Activated CD4-positive, alpha-beta T cell treated with anti-CD3 and anti-CD28 coated beads, Interleukin-10, Interleukin-2, amounts not matched to agents 100 ng/mL and 50 ng/mL, durations not matched to agents 16 hours and 8 hours (primary cell): Measurements from ENCODE around the gene HIGD1B.
"Not testable (repeated sequence)": the region's sequence is repeated elsewhere in the genome, so short reads cannot be mapped to it uniquely, and the experiment has no call there.

Source experiments
- DNase-seq: peaks from one replicate; pipeline ENCODE4 v3.0.0-alpha.2; 2020

HIGD1B gene

DNA sequence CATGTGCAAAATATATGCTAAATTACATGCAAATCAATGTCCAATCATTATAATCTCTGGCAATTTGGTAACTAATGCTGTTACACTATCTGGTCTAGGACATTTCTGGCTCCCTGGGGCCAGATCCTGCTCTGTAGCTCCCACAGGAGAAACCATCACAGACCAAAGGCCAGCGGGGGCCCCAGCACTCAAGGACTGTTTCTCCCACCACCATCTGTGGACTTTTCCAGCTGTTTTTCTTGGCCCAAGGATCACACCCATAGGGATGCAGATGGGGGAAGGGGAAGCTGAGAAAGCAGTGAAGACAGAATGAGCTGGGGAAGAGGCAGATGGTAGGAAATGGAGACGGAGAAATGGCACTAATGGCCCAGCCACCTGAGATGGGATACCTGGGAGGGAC, at the start of gene HIGD1B:
TSS of gene HIGD1B (plus strand) at position 298 of the 400 bp plus-strand sequence. CDS start 270 bp downstream, outside the sequence.
- DNase-seq = no peak

GRCh38 chr17:44798356-44798755, 49.3 kb upstream of the HIGD1B start:
- no peak for DNase-seq

- no peak for DNase-seq
These were observed 45.8 kb upstream of the HIGD1B start for GRCh38 chr17:44801880-44802279.

- no peak for DNase-seq
These were observed 43.2 kb upstream of the HIGD1B start for GRCh38 chr17:44804302-44805089.

- no peak for DNase-seq
These were observed 40.4 kb upstream of the HIGD1B start for GRCh38 chr17:44807093-44807816.

DNA sequence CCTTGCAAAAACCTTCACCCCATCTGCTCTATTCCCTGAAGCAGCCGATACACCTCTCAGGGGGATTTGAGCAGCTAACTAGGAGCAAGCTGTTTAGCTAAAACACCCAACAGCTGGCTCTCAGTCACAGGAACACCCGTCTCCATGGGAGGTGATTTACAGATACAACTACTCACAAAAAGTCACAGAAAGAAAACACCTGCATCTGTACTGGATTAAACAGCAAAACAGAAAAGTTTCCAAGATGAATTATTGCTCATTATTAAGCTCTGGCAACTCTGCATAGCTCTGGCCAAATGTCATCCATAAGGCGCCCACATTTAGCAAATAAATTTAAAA, 39.9 kb upstream of the HIGD1B start:
- DNase-seq = no peak

GRCh38 chr17:44808156-44808555, 39.5 kb upstream of the HIGD1B start:
- DNase-seq = no peak

DNA sequence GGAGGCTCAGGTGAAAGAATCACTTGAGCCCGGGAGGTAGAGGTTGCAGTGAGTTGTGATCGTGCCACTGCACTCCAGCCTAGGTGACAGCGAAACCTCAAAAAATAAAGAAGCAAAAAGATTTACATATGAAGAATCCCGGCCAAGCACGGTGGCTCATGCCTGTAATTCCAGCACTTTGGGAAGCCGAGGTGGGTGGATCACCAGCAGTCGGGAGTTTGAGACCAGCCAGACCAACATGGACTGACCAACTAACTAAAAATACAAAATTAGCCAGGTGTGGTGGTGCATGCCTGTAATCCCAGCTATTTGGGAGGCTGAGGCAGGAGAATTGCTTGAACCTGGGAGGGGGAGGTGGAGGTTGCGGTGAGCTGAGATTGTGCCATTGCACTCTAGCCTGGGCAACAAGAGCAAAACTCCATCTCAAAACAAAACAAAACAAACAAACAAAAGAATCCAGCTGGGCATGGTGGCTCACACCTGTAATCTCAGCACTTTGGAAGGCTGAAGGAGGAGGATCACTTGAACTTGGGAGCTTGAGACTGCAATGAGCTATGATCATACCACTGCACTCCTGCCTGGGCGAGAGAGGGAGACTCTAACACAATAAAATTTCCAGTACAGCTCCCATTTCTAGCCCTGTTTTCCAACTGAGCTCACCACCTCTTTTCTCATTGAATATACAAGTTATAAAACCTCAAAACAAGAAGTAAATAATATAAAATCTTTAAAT, 38.9 kb upstream of the HIGD1B start:
- not testable (repeated sequence) for DNase-seq

DNA sequence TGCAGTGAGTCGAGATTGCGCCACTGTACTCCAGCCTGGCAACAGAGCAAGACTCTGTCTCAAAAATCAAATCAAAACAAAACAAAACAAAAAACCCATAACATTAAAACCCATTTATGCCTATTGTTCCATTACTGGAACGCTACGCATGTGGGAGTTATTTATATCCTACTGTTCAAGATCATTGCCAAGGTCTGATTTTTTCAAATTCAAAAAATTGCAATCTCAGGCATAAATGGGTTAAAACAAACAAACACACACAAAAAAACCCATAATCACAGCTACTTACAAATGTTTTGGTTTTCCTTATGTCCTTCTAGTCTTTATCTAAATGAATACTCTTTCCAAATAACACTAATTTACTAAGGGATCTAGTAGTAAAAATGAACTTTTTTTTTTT, 35.4 kb upstream of the HIGD1B start:
- no peak for DNase-seq

- DNase-seq = not testable (repeated sequence)
These were observed 29.2 kb upstream of the HIGD1B start for GRCh38 chr17:44818508-44818907.

DNA sequence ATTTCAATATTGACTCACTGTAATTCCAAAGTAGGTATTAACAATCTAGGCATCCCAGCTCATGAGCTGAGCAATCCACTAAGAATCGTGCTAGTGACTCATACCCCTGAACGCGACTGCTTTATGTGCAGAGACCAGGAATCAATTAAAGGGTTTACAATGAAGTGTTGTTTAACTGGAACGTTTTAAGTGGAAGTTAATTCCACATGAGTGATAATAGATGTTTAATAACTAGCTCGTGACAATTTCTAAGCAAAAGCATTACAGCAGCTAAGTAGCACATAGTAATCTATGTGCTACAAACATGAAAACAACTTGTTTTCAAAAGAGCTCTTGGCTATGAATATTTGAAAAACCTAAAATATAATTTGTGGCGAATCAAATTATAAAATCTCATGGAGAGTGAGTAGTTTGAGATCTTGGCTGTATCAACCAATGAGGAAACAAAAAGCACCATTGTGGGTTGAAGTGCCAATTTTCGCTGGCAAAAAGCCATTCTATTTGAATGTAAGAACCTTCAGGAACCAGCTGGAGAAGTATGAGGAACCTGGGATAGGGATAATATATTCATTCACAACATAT, 27.0 kb upstream of the HIGD1B start:
- DNase-seq = no peak

DNA sequence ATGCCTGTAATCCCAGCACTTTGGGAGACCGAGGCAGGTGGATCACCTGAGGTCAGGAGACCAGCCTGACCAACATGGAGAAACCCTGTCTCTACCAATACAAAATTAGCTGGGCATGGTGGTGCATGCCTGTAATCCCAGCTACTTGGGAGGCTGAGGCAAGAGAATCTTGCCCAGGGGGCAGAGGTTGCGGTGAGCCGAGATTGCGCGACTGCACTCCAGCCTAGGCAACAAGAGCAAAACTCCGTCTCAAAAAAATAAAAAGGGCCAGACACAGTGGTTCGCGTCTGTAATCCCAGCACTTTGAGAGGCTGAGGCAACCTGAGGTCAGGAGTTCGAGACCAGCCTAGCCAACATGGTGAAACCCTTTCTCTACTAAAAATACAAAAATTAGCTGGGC, 22.4 kb upstream of the HIGD1B start:
- DNase-seq = not testable (repeated sequence)

- DNase-seq = no peak
These were observed 21.4 kb upstream of the HIGD1B start for GRCh38 chr17:44826123-44826790.

DNA sequence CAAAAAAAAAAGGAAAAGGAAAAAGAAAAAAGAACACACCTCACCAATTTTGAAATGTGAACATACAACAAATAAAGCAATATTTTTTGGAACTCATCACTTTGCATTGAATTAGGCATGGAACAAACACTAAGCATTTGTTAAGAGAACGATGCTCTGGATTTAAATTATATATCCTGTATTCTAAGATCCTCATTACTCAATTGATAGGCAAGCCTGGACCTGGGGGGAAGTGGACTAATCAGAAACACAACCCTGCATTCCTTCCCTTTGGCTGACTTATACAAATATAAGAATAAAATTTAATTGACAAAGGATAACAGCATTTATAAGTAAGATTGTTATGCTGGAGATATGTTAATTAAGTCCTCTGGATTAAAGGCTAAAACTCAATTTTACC, 19.8 kb upstream of the HIGD1B start:
- DNase-seq = no peak

DNA sequence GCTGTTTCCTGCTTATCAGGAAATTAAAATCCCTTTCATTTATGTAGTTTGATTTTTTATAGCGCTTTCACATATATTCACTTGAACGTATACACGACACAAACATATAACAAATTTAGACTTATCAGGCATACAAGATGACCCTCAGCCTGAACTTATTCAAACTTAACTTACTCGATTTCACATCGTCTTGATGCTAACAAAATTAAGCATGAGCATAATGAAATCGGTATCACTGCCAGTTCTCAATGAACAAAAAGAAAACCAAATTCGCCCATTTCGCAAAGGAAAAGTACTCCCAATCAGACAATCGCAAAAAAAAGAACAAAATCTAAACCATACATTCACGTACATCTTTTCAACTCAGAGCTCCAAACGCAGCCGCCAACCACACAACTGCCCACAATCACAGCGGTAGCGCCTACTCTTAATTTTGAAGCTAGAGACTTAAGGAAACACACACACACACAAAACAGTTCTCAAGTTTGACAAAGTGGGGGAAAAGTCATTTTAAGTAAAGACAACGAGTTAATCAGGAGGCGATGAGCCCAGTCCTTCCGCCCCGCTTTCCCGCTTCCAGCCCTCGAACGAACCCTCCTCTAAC, 18.7 kb upstream of the HIGD1B start:
- no peak for DNase-seq

DNA sequence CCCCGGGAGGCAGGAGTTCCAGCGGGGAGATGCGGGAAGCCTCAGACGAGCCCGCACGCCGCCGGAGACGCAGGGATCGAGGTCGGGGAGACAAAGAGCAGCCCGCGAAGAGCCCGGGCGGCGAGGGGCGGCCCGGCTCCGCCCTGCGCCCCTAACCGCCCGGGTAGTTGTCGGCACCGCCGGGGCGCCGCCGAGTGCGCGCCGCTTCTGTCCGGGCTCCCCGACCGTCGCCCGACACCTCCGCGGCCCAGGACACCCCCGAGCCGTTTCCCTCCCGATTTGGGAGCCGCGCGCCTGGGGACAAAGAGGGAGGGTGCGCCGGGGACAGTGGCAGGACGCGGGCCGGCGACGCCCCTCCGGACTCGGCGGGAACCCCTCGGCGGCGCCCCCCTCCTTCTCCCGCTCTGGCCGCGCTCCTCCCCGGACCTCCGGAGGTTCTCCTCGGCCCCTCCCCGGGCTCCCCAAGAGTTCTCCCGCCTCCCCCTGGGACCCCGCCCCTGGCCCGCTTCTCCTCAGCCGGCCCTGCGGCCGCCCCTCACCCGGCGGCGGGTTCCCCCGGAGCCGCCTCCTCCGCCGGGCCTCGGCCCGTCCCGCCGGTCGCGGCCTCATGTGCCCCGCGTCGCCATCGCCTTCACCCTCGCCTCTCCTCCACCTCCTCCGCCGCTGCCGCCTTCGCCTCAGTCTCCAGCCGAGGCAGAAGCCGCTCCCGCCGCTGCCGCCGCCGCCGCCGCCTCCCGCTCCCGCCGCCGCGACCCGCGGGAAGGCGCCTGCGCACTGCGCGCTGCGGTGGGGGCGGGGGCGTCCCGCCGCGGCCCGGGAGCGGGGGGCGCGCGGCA, 17.9 kb upstream of the HIGD1B start, which contains the start of gene GJC1:
TSS of gene GJC1 (minus strand) at position 765 of the 836 bp plus-strand sequence. CDS start 24,470 bp downstream, outside the sequence.
- peak; percentile 8 for DNase-seq

DNA sequence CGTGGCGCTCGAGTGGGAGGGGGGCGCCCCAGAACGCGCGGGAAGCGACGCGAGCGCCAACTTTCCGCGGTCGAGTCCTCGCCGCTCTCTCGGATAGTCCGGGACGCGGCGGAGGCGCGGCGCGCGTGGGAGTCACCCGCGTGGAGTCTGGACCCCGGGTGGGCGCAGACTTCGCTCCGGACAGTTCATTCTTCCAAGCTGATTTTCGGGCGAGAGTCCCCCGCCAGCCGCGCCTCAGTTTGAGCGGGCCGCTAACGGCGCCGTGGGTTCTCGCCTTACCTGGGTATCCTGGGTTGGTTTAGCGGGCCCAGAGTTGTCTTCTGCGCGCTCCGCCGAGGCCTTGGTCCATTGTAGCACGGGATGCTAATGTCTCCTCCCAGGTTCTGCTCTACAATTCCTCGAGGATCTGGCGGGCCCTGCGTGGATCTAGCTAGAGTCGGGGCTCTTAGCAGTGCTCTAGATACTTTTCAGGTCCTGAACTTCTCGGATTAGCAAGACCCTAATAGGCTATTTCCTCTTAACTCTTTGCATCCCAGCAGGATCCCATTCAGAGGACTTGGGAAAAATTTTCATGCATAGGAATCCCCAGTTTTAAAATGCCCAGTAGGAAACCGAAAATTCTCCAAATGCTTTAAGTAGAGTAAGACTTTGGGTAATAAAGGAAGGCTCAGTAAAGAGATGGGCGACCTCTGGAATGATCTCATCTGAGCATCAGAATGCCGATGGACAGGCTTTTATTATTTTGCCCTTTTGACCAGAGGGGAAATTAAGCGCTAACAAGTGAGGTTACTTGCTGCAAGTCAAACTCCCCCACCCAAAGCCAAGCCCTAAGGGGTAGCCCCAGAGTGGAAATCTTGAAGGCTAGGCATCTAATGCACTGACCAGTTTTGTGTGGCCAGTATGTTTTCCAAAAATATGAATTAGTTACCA, 17.1 kb upstream of the HIGD1B start:
- no peak for DNase-seq

GRCh38 chr17:44831371-44831770, 16.3 kb upstream of the HIGD1B start:
- DNase-seq = no peak

- no peak for DNase-seq
These were observed 14.9 kb upstream of the HIGD1B start for GRCh38 chr17:44832805-44833204.

GRCh38 chr17:44837196-44837595, 10.5 kb upstream of the HIGD1B start:
- no peak for DNase-seq
